Adrenal gland (tissue), 12 donors: Measurements from ENCODE around the gene WNT7B. TPM values are rescaled to one million over a fixed set of nuclear protein-coding genes. Genes with fewer than 3 reads are reported as not detected.

Source experiments
- DNase-seq, 7 donors: peaks; one replicate each; pipeline ENCODE4 v3.0.0-alpha.2; 2019 to 2020
- H3K27ac ChIP-seq, 5 donors: fragments of 200-600 bp; sonication (generic) in 4 of 5; 1 replicate in 3 of 5; 2 replicates in 2 of 5; pipeline versions ENCODE4 v1.5.1 to v1.8.0; 2016 to 2020; ENCODE audit warnings: mild to moderate bottlenecking in 1 of 5
- H3K27me3 ChIP-seq: fragments of 200-600 bp; 2 replicates; pipeline ENCODE4 v1.8.0; 2021
- H3K36me3 ChIP-seq, 2 donors: fragments of 200-600 bp; replicated peaks in 1 of 2; 1 replicate in 1 of 2; 2 replicates in 1 of 2; pipeline versions ENCODE4 v1.5.1 to v1.8.0; 2018 to 2022
- H3K4me1 ChIP-seq, 2 donors: fragments of 200-600 bp; replicated peaks in 1 of 2; 1 replicate in 1 of 2; 2 replicates in 1 of 2; pipeline versions ENCODE4 v1.5.1 to v1.8.0; 2018 to 2021
- H3K4me3 ChIP-seq, 4 donors: fragments of 200-600 bp; sonication (generic) in 3 of 4; one replicate each; pipeline ENCODE4 v1.5.1; 2016 to 2018
- H3K9me3 ChIP-seq, 3 donors: fragments of 200-600 bp; sonication (generic) in 1 of 3; replicated peaks in 1 of 3; 1 replicate in 2 of 3; 2 replicates in 1 of 3; pipeline versions ENCODE4 v1.5.1 to v1.8.0; 2016 to 2021
- CTCF ChIP-seq, 6 experiments: fragments of 450-650 bp in 4 of 6; fragments of 200-600 bp in 2 of 6; sonication (generic) in 1 of 6; IDR thresholded peaks; 1 replicate in 5 of 6; 2 replicates in 1 of 6; pipeline versions ENCODE4 v1.5.1 to v1.8.0; 2016 to 2021; ENCODE audit warnings: antibody characterized with exemption in 6 of 6, mild to moderate bottlenecking in 2 of 6, moderate library complexity in 1 of 6
- POLR2A ChIP-seq, 2 donors: fragments of 450-650 bp; IDR thresholded peaks; one replicate each; pipeline ENCODE4 v1.6.1; 2017; ENCODE audit warnings: antibody characterized with exemption in 2 of 2, mild to moderate bottlenecking in 2 of 2, moderate library complexity in 1 of 2
- WGBS, 4 donors: extraction: QIAGEN DNeasy Blood & Tissue Kit in 2 of 4; methylation state at CpG; one replicate each; pipeline versions ENCODE4 v1.1.5 to v1.1.7; 2013 to 2017; 5-methylcytosine and 5-hydroxymethylcytosine counted together
- intact Hi-C, 2 donors: fragments of 100-400 bp; cut with DNase I; formaldehyde crosslinking; loops; one replicate each; pipeline versions ENCODE4 v1.14.1 to v1.15.0; 2022 to 2023
- polyA plus RNA-seq, 3 donors: library from polyadenylated mRNA; stranded (reverse); fragments of 200-250 nt in 2 of 3; fragments of 350-450 nt in 1 of 3; fragmentation: Illumina TruSeq in 1 of 3; extraction: RNeasy Lipid Tissue Mini Kit (QIAGEN cat#74804) in 1 of 3; gene quantifications; one replicate each; pipeline ENCODE4 v1.2.3, GENCODE V29; 2013 to 2014
- total RNA-seq, 9 donors: library from RNA; depleted of rRNA in 4 of 9; stranded (reverse); fragments of >200 nt in 4 of 9; fragments of 120-200 nt in 1 of 9; fragmentation: NEBNext Ultra II Directional in 1 of 9; extraction: Animal tissue kit (Norgen Biotek cat#: 25700) in 1 of 9; gene quantifications; one replicate each; pipeline versions ENCODE4 v1.1.0 to v1.2.4, GENCODE V29; 2013 to 2023
- donor health status: healthy with polysubstance abuse.
- donor health status: Bipolar disorder and iron deficiency.
- donor health status: DM: yes; HTN: yes; CAD: no.
- donor health status: DM: no; HTN: no; CAD: no.
- donor health status: DM: no; HTN: no; CAD: no.
- donor health status: DM: yes; HTN: yes; CAD: no.

WNT7B gene
- total and polyA plus RNA-seq, 12 donors, result 0.07 to 0.24 (median 0.15) TPM; not detected in 8

GRCh38 chr22:45918459-45919370 is 58.2 kb downstream of the WNT7B start:
- Histone ChIP-seq H3K27me3 (no peaks in the 10 kb centered on the region), H3K9me3 (no peaks in the 10 kb centered on the region), H3K4me1 (no peaks in the 10 kb centered on the region), H3K27ac (no peak overlapping the region), H3K36me3 (no peaks in the 10 kb centered on the region), H3K4me3 (no peak overlapping the region)
- WGBS, 4 donors, result 58 to 80% (median 74%) methylated on average over 15 to 35 of the region's 35 CpGs
- intact Hi-C loops, result no loop called here
- TF ChIP-seq POLR2A (IDR thresholded peaks at IDR 0.05), result no peak
- no peak for DNase-seq

DNA sequence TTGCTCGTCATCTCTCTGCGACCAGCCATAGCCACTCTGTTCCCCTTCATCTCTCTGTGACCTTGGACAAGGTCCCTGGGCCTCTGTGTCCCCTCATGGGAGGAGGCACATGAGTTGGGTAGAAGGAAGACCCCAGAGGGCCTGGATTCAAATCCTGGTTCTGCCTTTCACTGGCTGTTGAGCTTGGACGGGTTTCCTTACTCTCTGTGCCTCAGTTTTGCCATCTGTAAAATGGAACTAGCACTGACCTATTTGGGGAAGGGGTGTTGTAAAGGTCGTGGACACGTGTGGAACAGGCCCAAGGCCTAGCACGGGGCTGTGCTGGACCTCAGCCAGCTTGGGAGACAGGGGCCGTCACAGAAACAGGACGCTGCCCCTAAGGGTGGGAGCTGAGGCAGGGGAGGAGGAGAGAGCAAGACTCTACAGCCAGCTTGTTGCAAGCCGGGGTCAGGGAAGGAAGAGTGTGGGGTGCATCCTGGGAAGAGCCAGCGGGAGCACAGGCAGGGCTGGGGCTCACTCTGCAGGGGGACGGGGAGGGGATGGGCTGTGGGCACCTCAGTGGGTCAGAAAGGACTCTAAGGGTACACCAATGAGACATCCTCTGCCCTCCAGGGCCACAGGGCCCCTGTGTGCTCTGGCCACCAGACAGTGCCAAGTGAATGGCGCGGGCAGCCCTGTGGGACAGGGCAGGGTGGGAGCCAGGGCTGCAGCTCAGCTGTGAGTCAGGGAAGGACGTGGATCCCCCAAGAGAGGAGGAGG is 59.1 kb downstream of the WNT7B start:
- no peak overlapping the region for H3K4me3 ChIP-seq
- DNase-seq, result no peak
- H3K9me3 ChIP-seq, result no peaks in the 10 kb centered on the region
- H3K27me3 ChIP-seq, result no peaks in the 10 kb centered on the region
- no peaks in the 10 kb centered on the region for H3K36me3 ChIP-seq
- no peak overlapping the region for H3K27ac ChIP-seq
- intact Hi-C loops, result no loop called here
- 57 to 75% (median 68%) methylated on average over 10 to 14 of the region's 14 CpGs for WGBS, 4 donors
- TF ChIP-seq POLR2A (IDR thresholded peaks at IDR 0.05) (no peak), CTCF (IDR thresholded peaks at IDR 0.05) (no peak)
- no peaks in the 10 kb centered on the region for H3K4me1 ChIP-seq

DNA sequence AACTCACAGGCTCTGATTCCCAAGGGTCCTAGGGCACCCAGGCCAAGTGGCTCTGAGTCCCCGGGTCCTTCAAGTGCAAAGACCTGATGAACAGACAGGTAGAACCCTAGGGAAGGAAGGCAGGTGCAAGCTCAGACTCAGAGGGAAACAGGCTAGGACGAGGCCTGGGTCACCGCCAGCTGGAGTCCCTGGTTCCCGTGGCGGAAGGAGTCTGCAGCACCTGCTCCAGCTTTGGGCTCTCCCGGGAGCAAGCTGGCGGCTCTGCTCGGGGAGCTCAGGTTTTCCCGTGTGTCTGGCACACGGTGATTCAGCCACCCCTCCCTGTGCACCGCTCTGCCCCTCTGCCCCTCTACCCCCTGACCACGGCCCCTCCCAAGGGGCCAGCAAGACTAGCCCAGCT is 59.8 kb downstream of the WNT7B start:
- no peak for DNase-seq
- Histone ChIP-seq H3K27me3 (no peaks in the 10 kb centered on the region), H3K27ac (no peak overlapping the region), H3K4me3 (no peak overlapping the region), H3K4me1 (no peaks in the 10 kb centered on the region), H3K9me3 (no peaks in the 10 kb centered on the region), H3K36me3 (no peaks in the 10 kb centered on the region)
- TF ChIP-seq POLR2A (IDR thresholded peaks at IDR 0.05), result no peak
- TF ChIP-seq CTCF (IDR thresholded peaks at IDR 0.05), result no peak
- intact Hi-C loops, result no loop called here
- WGBS, 4 donors, result 53 to 83% (median 76%) methylated on average over 5 to 12 of the region's 12 CpGs

DNA sequence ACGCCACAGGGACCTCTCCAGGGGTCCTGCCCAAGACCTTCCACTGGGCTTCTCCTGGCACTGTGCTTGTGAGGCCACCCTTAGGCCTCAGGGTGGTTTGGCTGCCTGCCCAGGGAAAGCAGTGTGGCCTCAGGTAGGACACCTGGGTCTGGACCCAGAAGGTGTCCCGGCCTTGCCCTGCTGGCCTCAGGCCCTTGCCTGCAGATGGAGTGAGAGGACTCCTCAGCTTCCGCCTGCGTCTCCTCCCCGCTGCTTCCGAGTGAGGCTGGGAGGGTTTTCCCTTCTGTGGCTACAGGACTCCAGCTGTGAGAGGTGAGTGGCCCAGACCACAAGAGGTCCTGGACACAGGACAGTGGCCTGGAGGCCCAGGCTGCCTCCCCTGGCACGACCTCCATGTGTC is 60.4 kb downstream of the WNT7B start:
- Histone ChIP-seq H3K4me3 (no peak overlapping the region), H3K9me3 (no peaks in the 10 kb centered on the region), H3K36me3 (no peaks in the 10 kb centered on the region), H3K27me3 (no peaks in the 10 kb centered on the region), H3K27ac (no peak overlapping the region), H3K4me1 (no peaks in the 10 kb centered on the region)
- 70 to 92% (median 88%) methylated on average over 4 to 7 of the region's 7 CpGs for WGBS, 4 donors
- no peak for DNase-seq
- intact Hi-C loops, result no loop called here
- TF ChIP-seq CTCF (IDR thresholded peaks at IDR 0.05) (no peak), POLR2A (IDR thresholded peaks at IDR 0.05) (no peak)
